NCI-H2227 treated with DMSO at 0.1 percent for 48 hours (cell line): ENCODE measurements around the gene TMEM221.

Source experiments
- DNase-seq: peaks from one replicate; lab custom pipeline; 2025; lab: John Stamatoyannopoulos, UW

TMEM221 gene

GRCh38 chr19:17441241-17442021 is 7.0 kb downstream of the TMEM221 start:
- peak; percentile 6 for DNase-seq

- no peak for DNase-seq
Measured at GRCh38 chr19:17436874-17437267, 11.6 kb downstream of the TMEM221 start.

GRCh38 chr19:17436094-17436873 is 12.2 kb downstream of the TMEM221 start:
- DNase-seq: no peak

- no peak for DNase-seq
Measured at GRCh38 chr19:17435218-17435617, 13.2 kb downstream of the TMEM221 start.

GRCh38 chr19:17431417-17431816 is 17.1 kb downstream of the TMEM221 start:
- DNase-seq: no peak

GRCh38 chr19:17429641-17430113 is 18.8 kb downstream of the TMEM221 start:
- DNase-seq: no peak

- DNase-seq: peak; percentile 21
Measured at GRCh38 chr19:17424743-17425365, 23.6 kb downstream of the TMEM221 start.

- no peak for DNase-seq
Measured at GRCh38 chr19:17423429-17424208, 24.8 kb downstream of the TMEM221 start.

- no peak for DNase-seq
Measured at GRCh38 chr19:17421942-17422341, 26.5 kb downstream of the TMEM221 start.

- peak; percentile 11 for DNase-seq
Measured at GRCh38 chr19:17420475-17420924, 28.0 kb downstream of the TMEM221 start.

- DNase-seq: peak; percentile 95
Measured at GRCh38 chr19:17419621-17420474, 28.6 kb downstream of the TMEM221 start, which contains the start of gene MVB12A. Gene MVB12A (plus strand): TSS chr19:17420047. CDS start chr19:17420136, 89 bp downstream.

- no peak for DNase-seq
Measured at GRCh38 chr19:17419154-17419620, 29.3 kb downstream of the TMEM221 start.

GRCh38 chr19:17418710-17419109 is 29.8 kb downstream of the TMEM221 start:
- no peak for DNase-seq

- DNase-seq: peak; percentile 7
Measured at GRCh38 chr19:17415121-17415520, 33.3 kb downstream of the TMEM221 start.

- no peak for DNase-seq
Measured at GRCh38 chr19:17414097-17414496, 34.4 kb downstream of the TMEM221 start.

- DNase-seq: no peak
Measured at GRCh38 chr19:17411801-17412200, 36.7 kb downstream of the TMEM221 start.

- no peak for DNase-seq
Measured at GRCh38 chr19:17409990-17410389, 38.5 kb downstream of the TMEM221 start.

GRCh38 chr19:17406887-17407196 is 41.6 kb downstream of the TMEM221 start:
- DNase-seq: no peak

GRCh38 chr19:17406046-17406886 is 42.2 kb downstream of the TMEM221 start:
- DNase-seq: no peak
